ENCODE results near the gene PRKCZ.

The PRKCZ gene

GRCh38 chr1:2108877-2109580 lies 58.8 kb downstream of the PRKCZ start:
- no peak for TF ChIP-seq CTCF (IDR thresholded peaks at IDR 0.05; ENCODE audit: low read depth, low read length)
- DNase-seq (ENCODE audit: low read depth in 2 of 2), result no peak
- no peak overlapping the region for H3K4me3 ChIP-seq (replicated peaks in 1 of 2; ENCODE audit: low read depth in 2 of 2, low read length in 2 of 2)

- DNase-seq (ENCODE audit: low read depth in 2 of 2), result no peak
- TF ChIP-seq CTCF (IDR thresholded peaks at IDR 0.05; ENCODE audit: low read depth, low read length), result no peak
- no peak overlapping the region for H3K4me3 ChIP-seq (replicated peaks in 1 of 2; ENCODE audit: low read depth in 2 of 2, low read length in 2 of 2)
Measured at GRCh38 chr1:2109581-2110021, 59.4 kb downstream of the PRKCZ start.

GRCh38 chr1:2110191-2110737 lies 60.1 kb downstream of the PRKCZ start:
- no peak for DNase-seq (ENCODE audit: low read depth in 2 of 2)
- TF ChIP-seq CTCF (IDR thresholded peaks at IDR 0.05; ENCODE audit: low read depth, low read length), result no peak
- H3K4me3 ChIP-seq (replicated peaks in 1 of 2; ENCODE audit: low read depth in 2 of 2, low read length in 2 of 2), result no peak overlapping the region

- DNase-seq (ENCODE audit: low read depth in 2 of 2), result no peak
- no peak for TF ChIP-seq CTCF (IDR thresholded peaks at IDR 0.05; ENCODE audit: low read depth, low read length)
- no peak overlapping the region for H3K4me3 ChIP-seq (replicated peaks in 1 of 2; ENCODE audit: low read depth in 2 of 2, low read length in 2 of 2)
Measured at GRCh38 chr1:2110738-2111673, 60.8 kb downstream of the PRKCZ start.

GRCh38 chr1:2111674-2112035 lies 61.4 kb downstream of the PRKCZ start:
- TF ChIP-seq CTCF (IDR thresholded peaks at IDR 0.05; ENCODE audit: low read depth, low read length), result no peak
- no peak overlapping the region for H3K4me3 ChIP-seq (replicated peaks in 1 of 2; ENCODE audit: low read depth in 2 of 2, low read length in 2 of 2)
- no peak for DNase-seq (ENCODE audit: low read depth in 2 of 2)

- H3K4me3 ChIP-seq (replicated peaks in 1 of 2; ENCODE audit: low read depth in 2 of 2, low read length in 2 of 2), result no peak overlapping the region
- no peak for TF ChIP-seq CTCF (IDR thresholded peaks at IDR 0.05; ENCODE audit: low read depth, low read length)
- DNase-seq (ENCODE audit: low read depth in 2 of 2), result no peak
Measured at GRCh38 chr1:2112280-2112701, 62.1 kb downstream of the PRKCZ start.
